Stimulated activated CD4-positive, alpha-beta T cell treated with anti-CD3 and anti-CD28 coated beads, Interleukin-2, amount 100 ng/mL, for 48 hours (primary cell): Measurements from ENCODE around the gene BASP1.
A peak's percentile ranks its signal among the peaks of the same experiment; 100 is the strongest.

ENCODE experiments used
- DNase-seq, 2 donors: peaks; one replicate each; pipeline ENCODE4 v3.0.0-alpha.2; 2020

The BASP1 gene

DNA sequence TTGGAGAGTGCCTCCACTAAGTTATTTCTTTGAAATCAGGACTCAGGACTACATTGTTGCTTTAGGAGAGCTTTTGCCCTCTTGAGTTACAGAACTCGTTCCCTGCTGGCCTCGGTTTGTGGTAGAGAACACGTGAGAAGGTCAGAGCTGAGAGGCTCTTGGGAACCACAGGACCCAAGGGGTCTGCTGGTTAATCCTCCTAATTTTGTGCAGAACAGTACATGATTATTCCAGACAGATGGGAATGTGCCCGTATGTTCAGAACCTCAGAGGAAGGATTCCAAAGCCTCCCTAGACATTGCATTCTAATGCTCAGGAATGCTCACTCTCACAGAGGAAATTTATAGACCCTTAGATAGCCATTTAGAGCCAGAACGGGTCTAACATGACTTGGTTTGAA lies 25.2 kb upstream of the BASP1 start:
- DNase-seq: no peak

- no peak for DNase-seq
Measured at GRCh38 chr5:17196024-17196423, 21.4 kb upstream of the BASP1 start.

DNA sequence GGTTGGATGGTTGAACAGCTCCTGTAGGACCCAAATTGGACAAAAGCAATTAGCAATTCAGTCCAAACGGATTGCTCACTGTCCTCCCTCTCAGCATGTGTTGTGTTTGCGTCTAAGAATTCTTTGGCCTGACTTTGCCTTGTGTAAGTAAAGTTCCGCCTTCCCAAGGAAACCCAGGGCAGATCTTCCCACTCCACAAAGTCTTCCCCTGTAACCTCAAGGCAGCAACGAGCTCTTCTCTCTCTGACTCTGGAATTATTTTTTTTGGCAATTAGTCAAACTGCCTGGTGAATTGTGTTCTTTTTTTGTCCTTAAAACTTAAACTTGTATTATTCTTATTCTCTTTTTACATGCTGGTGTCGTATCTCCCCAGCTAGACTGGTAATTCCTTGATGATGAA lies 20.7 kb upstream of the BASP1 start:
- no peak for DNase-seq

GRCh38 chr5:17203329-17204132 lies 13.9 kb upstream of the BASP1 start:
- no peak for DNase-seq

- no peak for DNase-seq
Measured at GRCh38 chr5:17204133-17204489, 13.3 kb upstream of the BASP1 start.

GRCh38 chr5:17206021-17206420 lies 11.4 kb upstream of the BASP1 start:
- no peak for DNase-seq

GRCh38 chr5:17212191-17212590 lies 5.2 kb upstream of the BASP1 start:
- DNase-seq: no peak

DNA sequence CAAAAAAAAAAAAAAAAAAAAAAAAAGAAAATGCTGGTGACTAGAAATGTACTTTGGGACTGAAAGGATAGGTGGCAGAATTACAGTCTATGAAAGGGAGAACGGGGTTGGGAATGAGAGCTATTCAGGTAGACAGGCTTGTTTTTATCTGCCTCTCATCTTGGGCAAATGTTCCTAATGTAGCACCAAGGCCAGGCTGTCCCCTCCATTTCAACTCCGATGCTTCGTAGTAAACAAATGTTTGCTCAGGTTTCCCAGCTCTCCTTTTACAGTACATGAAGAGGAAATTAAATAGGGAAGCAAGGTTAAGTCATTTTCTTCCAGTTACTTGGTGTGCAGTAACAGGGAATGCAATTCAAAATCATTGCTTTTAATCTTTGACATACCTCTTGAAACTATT lies 4.4 kb upstream of the BASP1 start:
- DNase-seq: no peak

DNA sequence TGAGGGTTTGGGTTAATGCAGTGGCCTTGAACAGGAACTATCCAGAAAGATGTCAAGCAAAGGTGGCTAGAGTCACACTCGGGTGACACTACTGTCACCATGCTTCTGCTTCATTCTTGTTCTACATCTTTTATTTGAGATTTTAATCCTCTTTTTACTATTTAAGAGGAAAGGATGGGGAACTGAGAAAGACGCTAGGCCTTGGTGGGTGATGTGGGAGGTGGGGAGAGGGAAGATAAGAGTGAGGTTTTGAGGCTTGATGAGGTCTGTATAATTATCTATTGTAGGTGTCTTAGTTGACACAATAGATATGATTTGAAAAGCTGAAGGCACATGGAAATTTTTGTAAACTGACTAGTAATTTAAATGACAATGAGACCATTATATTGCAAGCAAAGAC lies 3.5 kb upstream of the BASP1 start:
- no peak for DNase-seq

DNA sequence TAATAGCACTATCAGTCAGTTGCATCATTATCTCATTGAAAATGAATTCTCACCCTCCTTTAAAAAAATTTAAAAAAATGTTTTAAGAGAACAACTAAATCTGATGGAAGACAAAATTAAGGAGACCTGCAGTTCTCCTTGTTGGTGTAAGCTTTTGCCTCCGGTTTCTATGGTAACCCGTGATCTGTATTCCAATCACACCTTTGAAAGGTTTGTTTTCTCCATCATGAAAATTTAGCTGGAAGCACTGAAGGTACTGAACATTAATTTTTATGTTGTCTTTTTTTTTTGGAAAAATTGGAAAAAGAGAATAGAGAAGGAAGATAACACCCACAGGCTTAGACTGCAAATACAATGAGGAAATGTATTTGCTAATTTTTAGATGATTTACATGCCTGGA lies 2.5 kb upstream of the BASP1 start:
- DNase-seq: no peak

GRCh38 chr5:17215361-17215760 lies 2.1 kb upstream of the BASP1 start:
- no peak for DNase-seq

GRCh38 chr5:17216176-17216973 lies 1.1 kb upstream of the BASP1 start:
- DNase-seq: peak; percentile 44 to 46

- no peak for DNase-seq
Measured at GRCh38 chr5:17216974-17217492, 398 bp upstream of the BASP1 start.

DNA sequence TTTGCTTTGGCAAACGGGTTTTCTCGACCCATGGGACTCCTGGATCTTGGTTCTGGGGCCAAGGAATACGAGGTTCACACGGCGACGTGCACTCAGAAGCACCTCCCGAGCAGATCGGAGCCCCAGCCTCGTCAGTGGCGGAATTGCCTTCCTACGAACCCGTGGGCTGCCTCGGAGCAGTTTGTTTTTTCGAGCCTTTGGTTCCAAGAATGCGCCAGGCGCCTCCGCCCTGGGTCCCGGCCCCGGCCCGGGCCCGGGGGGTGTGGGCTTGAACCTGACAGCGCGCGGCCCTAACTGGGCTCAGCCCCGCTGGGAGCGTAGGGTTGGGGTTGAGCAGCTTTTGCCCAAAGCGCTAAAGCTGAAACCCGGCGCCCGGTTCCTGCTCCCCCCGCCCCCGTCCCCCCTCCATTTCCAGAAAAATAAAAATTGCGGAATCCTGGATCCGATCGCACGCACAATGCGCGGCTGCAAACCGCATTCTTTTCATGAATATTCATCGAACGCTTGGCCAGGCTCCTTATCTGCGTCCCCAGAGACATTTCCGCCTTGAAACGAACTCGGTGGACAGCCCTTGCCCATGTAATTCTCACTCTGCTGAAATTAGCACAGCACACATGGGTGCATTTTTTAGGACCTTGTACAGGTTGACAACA lies 1.0 kb downstream of the BASP1 start:
- DNase-seq: no peak

- no peak for DNase-seq
Measured at GRCh38 chr5:17219006-17219422, 1.6 kb downstream of the BASP1 start.

- no peak for DNase-seq
Measured at GRCh38 chr5:17219469-17219868, 2.0 kb downstream of the BASP1 start.

DNA sequence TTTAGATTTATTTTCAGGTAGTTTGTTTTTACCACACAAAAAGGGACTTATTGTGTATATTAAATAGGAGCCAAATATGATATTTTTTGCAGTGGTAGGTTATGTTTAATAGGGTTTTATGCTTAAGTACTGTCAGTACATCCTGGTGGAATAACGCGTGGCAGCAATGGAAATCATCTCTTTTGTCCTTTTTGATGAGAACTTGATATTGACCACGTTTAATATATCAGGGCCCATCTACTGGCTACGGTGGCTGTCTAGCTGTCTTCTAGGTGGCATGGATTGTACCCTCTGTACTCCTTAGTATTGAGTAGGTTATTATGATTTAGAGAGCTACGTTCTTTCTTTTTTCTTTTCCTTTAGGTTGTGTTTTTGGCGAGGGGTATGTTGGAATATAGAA lies 2.6 kb downstream of the BASP1 start:
- no peak for DNase-seq

DNA sequence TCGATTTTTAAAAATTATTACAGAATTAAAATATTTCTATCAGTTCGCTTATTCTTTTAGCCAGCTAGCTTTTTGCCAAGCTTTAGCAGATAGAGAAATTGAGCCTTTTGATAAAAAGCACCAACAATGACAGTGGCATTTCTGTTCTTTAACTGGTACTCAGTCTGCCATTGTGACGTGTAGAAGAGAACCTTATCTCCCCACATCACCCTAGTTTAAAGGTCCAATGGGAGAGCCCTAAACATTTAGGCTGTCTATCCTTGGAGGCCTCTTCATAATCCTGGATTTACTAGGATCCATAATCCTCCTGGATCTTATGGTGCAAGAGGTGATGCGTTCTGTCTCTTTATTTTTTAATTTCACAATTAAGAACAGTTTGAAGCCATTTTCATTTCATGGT lies 3.0 kb downstream of the BASP1 start:
- no peak for DNase-seq

GRCh38 chr5:17221843-17222636 lies 4.6 kb downstream of the BASP1 start:
- no peak for DNase-seq

DNA sequence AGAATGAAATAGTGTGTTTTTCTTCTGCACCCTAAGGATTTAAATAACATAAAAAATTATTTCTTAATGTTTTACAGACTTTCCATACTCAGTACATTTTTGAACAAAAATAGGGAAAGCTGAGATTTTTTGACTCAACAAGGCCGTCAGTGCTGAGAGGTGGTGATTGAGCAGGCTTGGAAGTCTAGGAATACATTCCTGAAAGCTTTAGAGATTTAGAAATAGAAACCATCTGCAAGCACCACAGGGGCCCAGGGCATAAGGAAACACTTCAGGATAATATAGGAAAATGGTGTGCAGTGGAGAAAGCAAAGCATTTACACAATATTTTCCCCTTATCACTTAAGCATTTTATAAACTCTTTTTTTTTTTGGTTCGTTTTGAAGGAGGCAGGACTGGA lies 5.2 kb downstream of the BASP1 start:
- DNase-seq: no peak

- no peak for DNase-seq
Measured at GRCh38 chr5:17223367-17224185, 6.1 kb downstream of the BASP1 start.
